PFSK-1 (cell line): Measurements from ENCODE around the gene FAM180A.

Experiments used
- POLR2AphosphoS5 ChIP-seq: IDR thresholded peaks from 2 replicates; pipeline ENCODE4 v1.6.1; 2012; ENCODE audit warnings: low read depth, mild to moderate bottlenecking, control low read depth, low read length, moderate library complexity
- TAF1 ChIP-seq: IDR thresholded peaks from 2 replicates; pipeline ENCODE4 v1.6.1; 2012; ENCODE audit warnings: low read length, control low read depth, borderline replicate concordance; ENCODE audit not compliant: insufficient read depth
- TF ChIP-seq, protein P1 (sequence below), 2 experiments: IDR thresholded peaks; 2 replicates each; pipeline versions ENCODE4 v1.6.1 to v1.8.0; 2011 to 2012; ENCODE audit warnings: low read depth in 2 of 2, low read length in 2 of 2, control low read depth in 1 of 2, inconsistent platforms in 1 of 2, mild to moderate bottlenecking in 1 of 2, moderate library complexity in 1 of 2; ENCODE audit not compliant: insufficient read depth in 1 of 2

DNA sequence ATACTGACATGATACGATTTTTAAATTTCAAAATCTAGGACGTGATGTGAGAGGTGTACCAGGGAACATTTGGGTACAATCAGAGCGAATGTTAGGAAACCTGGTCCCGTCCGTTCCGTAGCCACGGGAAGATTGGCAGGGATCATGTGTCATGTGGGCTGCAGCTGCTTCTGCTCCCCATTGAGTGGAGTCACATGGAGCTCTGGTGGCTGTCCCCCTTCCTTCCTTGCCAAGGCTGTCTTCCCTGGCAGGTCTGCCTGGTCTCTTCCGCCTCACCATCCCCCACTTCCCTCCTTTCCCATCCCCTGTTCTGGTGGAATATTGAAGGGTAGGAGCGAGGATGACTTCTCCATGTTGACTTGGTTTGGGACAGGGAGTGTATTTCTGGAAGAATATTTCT lies 33.8 kb upstream of the FAM180A start:
- TF ChIP-seq, protein P1, sequence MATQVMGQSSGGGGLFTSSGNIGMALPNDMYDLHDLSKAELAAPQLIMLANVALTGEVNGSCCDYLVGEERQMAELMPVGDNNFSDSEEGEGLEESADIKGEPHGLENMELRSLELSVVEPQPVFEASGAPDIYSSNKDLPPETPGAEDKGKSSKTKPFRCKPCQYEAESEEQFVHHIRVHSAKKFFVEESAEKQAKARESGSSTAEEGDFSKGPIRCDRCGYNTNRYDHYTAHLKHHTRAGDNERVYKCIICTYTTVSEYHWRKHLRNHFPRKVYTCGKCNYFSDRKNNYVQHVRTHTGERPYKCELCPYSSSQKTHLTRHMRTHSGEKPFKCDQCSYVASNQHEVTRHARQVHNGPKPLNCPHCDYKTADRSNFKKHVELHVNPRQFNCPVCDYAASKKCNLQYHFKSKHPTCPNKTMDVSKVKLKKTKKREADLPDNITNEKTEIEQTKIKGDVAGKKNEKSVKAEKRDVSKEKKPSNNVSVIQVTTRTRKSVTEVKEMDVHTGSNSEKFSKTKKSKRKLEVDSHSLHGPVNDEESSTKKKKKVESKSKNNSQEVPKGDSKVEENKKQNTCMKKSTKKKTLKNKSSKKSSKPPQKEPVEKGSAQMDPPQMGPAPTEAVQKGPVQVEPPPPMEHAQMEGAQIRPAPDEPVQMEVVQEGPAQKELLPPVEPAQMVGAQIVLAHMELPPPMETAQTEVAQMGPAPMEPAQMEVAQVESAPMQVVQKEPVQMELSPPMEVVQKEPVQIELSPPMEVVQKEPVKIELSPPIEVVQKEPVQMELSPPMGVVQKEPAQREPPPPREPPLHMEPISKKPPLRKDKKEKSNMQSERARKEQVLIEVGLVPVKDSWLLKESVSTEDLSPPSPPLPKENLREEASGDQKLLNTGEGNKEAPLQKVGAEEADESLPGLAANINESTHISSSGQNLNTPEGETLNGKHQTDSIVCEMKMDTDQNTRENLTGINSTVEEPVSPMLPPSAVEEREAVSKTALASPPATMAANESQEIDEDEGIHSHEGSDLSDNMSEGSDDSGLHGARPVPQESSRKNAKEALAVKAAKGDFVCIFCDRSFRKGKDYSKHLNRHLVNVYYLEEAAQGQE (IDR thresholded peaks at IDR 0.05; ENCODE audit: insufficient read depth in 1 of 2, low read depth in 2 of 2, low read length in 2 of 2), result no peak
- TF ChIP-seq POLR2AphosphoS5 (no peak), TAF1 (no peak)
